ENCODE results near the gene DDX39B. TPM values are rescaled to one million over a fixed set of nuclear protein-coding genes. Genes with fewer than 3 reads are reported as not detected.
A peak's percentile ranks its signal among the peaks of the same experiment; 100 is the strongest.

Gene DDX39B
- total and polyA plus RNA-seq, 8 donors = 201 to 685 (median 600) TPM

- intact Hi-C loops (cut with DNase I) = no loop called here
- Histone ChIP-seq H3K9me3 (no peaks in the 10 kb centered on the region), H3K27ac (no peak overlapping the region), H3K4me3 (no peak overlapping the region), H3K36me3 (peaks cover 0 to 15% of the 10 kb centered on the region in 2 donors), H3K27me3 (peaks cover 0 to 4% of the 10 kb centered on the region in 2 donors), H3K4me1 (peaks cover 0 to 50% of the 10 kb centered on the region in 2 donors)
- TF ChIP-seq CTCF (IDR thresholded peaks at IDR 0.05) = no peak
- ATAC-seq (no peak), DNase-seq (no peak)
Observed at GRCh38 chr6:31573239-31574105, 31.7 kb upstream of the DDX39B start.

- Histone ChIP-seq H3K9me3 (no peaks in the 10 kb centered on the region), H3K4me1 (peaks cover 0 to 49% of the 10 kb centered on the region in 2 donors), H3K4me3 (peak within 1 kb of the TSS in 1 of 2 donors; percentile 22), H3K36me3 (peaks cover 0 to 4% of the 10 kb centered on the region in 2 donors), H3K27me3 (peaks cover 0 to 4% of the 10 kb centered on the region in 2 donors), H3K27ac (peak within 1 kb of the TSS in 1 of 2 donors; percentile 13)
- no peak for TF ChIP-seq CTCF (IDR thresholded peaks at IDR 0.05)
- DNase-seq = peak in 1 of 4 donors; percentile 79
- no peak for ATAC-seq
- intact Hi-C loops (cut with DNase I) = no loop called here
Observed at GRCh38 chr6:31572041-31572911, 30.5 kb upstream of the DDX39B start, which contains the start of gene LTA. TSS of gene LTA (plus strand) at chr6:31572289. CDS start at chr6:31572743, 454 bp downstream.

- no peak for DNase-seq
- Histone ChIP-seq H3K9me3 (no peaks in the 10 kb centered on the region), H3K36me3 (no peaks in the 10 kb centered on the region), H3K27me3 (peaks cover 0 to 18% of the 10 kb centered on the region in 2 donors), H3K4me1 (peaks cover 0 to 34% of the 10 kb centered on the region in 2 donors), H3K27ac (no peak overlapping the region), H3K4me3 (no peak overlapping the region)
- ATAC-seq = no peak
- no peak for TF ChIP-seq CTCF (IDR thresholded peaks at IDR 0.05)
- intact Hi-C loops (cut with DNase I) = no loop called here
Observed at GRCh38 chr6:31569861-31570536, 28.2 kb upstream of the DDX39B start.

GRCh38 chr6:31568537-31568961 lies 26.7 kb upstream of the DDX39B start:
- H3K27ac ChIP-seq = peak overlapping the region in 1 of 2 donors; percentile 70
- H3K4me1 ChIP-seq = peaks cover 0 to 24% of the 10 kb centered on the region in 2 donors
- no peaks in the 10 kb centered on the region for H3K36me3 ChIP-seq
- H3K4me3 ChIP-seq = no peak overlapping the region
- TF ChIP-seq CTCF (IDR thresholded peaks at IDR 0.05) = no peak
- DNase-seq (peak in 1 of 4 donors; percentile 56), ATAC-seq (peak; percentile 70)
- peaks cover 0 to 18% of the 10 kb centered on the region in 2 donors for H3K27me3 ChIP-seq
- H3K9me3 ChIP-seq = no peaks in the 10 kb centered on the region
- intact Hi-C loops (cut with DNase I) = no loop called here

Measured in left lung (tissue), 10 donors.